ENCODE data around the gene RIC8A.
"Not testable (repeated sequence)": the region's sequence is repeated elsewhere in the genome, so short reads cannot be mapped to it uniquely, and the experiment has no call there.

RIC8A gene

GRCh38 chr11:207208-207862 is at the start of gene RIC8A, which contains the start of gene BET1L:
Gene RIC8A (plus strand): TSS chr11:207708. CDS start chr11:208855, 1,147 bp downstream.
Gene BET1L (minus strand): TSS chr11:207399. CDS start chr11:207321, 78 bp downstream.
- peaks cover 19 to 44% of the 10 kb centered on the region in 2 donors for H3K4me1 ChIP-seq (ENCODE audit: control insufficient read depth in 1 of 2, insufficient read depth in 2 of 2, low read length in 2 of 2)
- H3K36me3 ChIP-seq (ENCODE audit: control insufficient read depth in 1 of 2, insufficient read depth in 2 of 2, low read length in 2 of 2) = peaks cover 53 to 66% of the 10 kb centered on the region in 2 donors
- H3K4me3 ChIP-seq (ENCODE audit: low read depth in 1 of 2, low read length in 2 of 2) = peak within 1 kb of the TSS; percentile 85 to 93
- no peaks in the 10 kb centered on the region for H3K27me3 ChIP-seq (ENCODE audit: low read depth, low read length)
- peak within 1 kb of the TSS; percentile 99 for H3K27ac ChIP-seq (ENCODE audit: low read length)
- H3K9me3 ChIP-seq (ENCODE audit: control insufficient read depth in 1 of 2, low read length in 2 of 2) = no peaks in the 10 kb centered on the region

GRCh38 chr11:180242-180641 is 27.3 kb upstream of the RIC8A start:
- H3K9me3 ChIP-seq (ENCODE audit: control insufficient read depth in 1 of 2, low read length in 2 of 2); H3K4me3 ChIP-seq (ENCODE audit: low read depth in 1 of 2, low read length in 2 of 2); H3K27ac ChIP-seq (ENCODE audit: low read length); H3K4me1 ChIP-seq (ENCODE audit: control insufficient read depth in 1 of 2, insufficient read depth in 2 of 2, low read length in 2 of 2); H3K27me3 ChIP-seq (ENCODE audit: low read depth, low read length); H3K36me3 ChIP-seq (ENCODE audit: control insufficient read depth in 1 of 2, insufficient read depth in 2 of 2, low read length in 2 of 2): not testable (repeated sequence)

GRCh38 chr11:189200-189783 is 18.2 kb upstream of the RIC8A start:
- H3K36me3 ChIP-seq (ENCODE audit: control insufficient read depth in 1 of 2, insufficient read depth in 2 of 2, low read length in 2 of 2); H3K9me3 ChIP-seq (ENCODE audit: control insufficient read depth in 1 of 2, low read length in 2 of 2); H3K27ac ChIP-seq (ENCODE audit: low read length); H3K4me1 ChIP-seq (ENCODE audit: control insufficient read depth in 1 of 2, insufficient read depth in 2 of 2, low read length in 2 of 2); H3K27me3 ChIP-seq (ENCODE audit: low read depth, low read length); H3K4me3 ChIP-seq (ENCODE audit: low read depth in 1 of 2, low read length in 2 of 2): not testable (repeated sequence)

- H3K36me3 ChIP-seq (ENCODE audit: control insufficient read depth in 1 of 2, insufficient read depth in 2 of 2, low read length in 2 of 2); H3K9me3 ChIP-seq (ENCODE audit: control insufficient read depth in 1 of 2, low read length in 2 of 2); H3K27ac ChIP-seq (ENCODE audit: low read length); H3K27me3 ChIP-seq (ENCODE audit: low read depth, low read length); H3K4me3 ChIP-seq (ENCODE audit: low read depth in 1 of 2, low read length in 2 of 2); H3K4me1 ChIP-seq (ENCODE audit: control insufficient read depth in 1 of 2, insufficient read depth in 2 of 2, low read length in 2 of 2): not testable (repeated sequence)
Observed at GRCh38 chr11:189843-190311, 17.6 kb upstream of the RIC8A start.

- H3K27ac ChIP-seq (ENCODE audit: low read length); H3K4me1 ChIP-seq (ENCODE audit: control insufficient read depth in 1 of 2, insufficient read depth in 2 of 2, low read length in 2 of 2); H3K9me3 ChIP-seq (ENCODE audit: control insufficient read depth in 1 of 2, low read length in 2 of 2); H3K4me3 ChIP-seq (ENCODE audit: low read depth in 1 of 2, low read length in 2 of 2); H3K36me3 ChIP-seq (ENCODE audit: control insufficient read depth in 1 of 2, insufficient read depth in 2 of 2, low read length in 2 of 2); H3K27me3 ChIP-seq (ENCODE audit: low read depth, low read length): not testable (repeated sequence)
Observed at GRCh38 chr11:190546-190945, 17.0 kb upstream of the RIC8A start.

- not testable (repeated sequence) for H3K4me3 ChIP-seq (ENCODE audit: low read depth in 1 of 2, low read length in 2 of 2); H3K27ac ChIP-seq (ENCODE audit: low read length); H3K36me3 ChIP-seq (ENCODE audit: control insufficient read depth in 1 of 2, insufficient read depth in 2 of 2, low read length in 2 of 2); H3K9me3 ChIP-seq (ENCODE audit: control insufficient read depth in 1 of 2, low read length in 2 of 2); H3K27me3 ChIP-seq (ENCODE audit: low read depth, low read length); H3K4me1 ChIP-seq (ENCODE audit: control insufficient read depth in 1 of 2, insufficient read depth in 2 of 2, low read length in 2 of 2)
Observed at GRCh38 chr11:191490-192478, 15.7 kb upstream of the RIC8A start.

- not testable (repeated sequence) for H3K4me1 ChIP-seq (ENCODE audit: control insufficient read depth in 1 of 2, insufficient read depth in 2 of 2, low read length in 2 of 2); H3K9me3 ChIP-seq (ENCODE audit: control insufficient read depth in 1 of 2, low read length in 2 of 2); H3K27ac ChIP-seq (ENCODE audit: low read length); H3K4me3 ChIP-seq (ENCODE audit: low read depth in 1 of 2, low read length in 2 of 2); H3K27me3 ChIP-seq (ENCODE audit: low read depth, low read length); H3K36me3 ChIP-seq (ENCODE audit: control insufficient read depth in 1 of 2, insufficient read depth in 2 of 2, low read length in 2 of 2)
Observed at GRCh38 chr11:192674-193128, 14.8 kb upstream of the RIC8A start, which contains the start of gene SCGB1C1. Gene SCGB1C1 (plus strand): TSS chr11:193078. CDS start chr11:193100, 22 bp downstream.

GRCh38 chr11:193481-193880 is 14.0 kb upstream of the RIC8A start:
- not testable (repeated sequence) for H3K9me3 ChIP-seq (ENCODE audit: control insufficient read depth in 1 of 2, low read length in 2 of 2); H3K27ac ChIP-seq (ENCODE audit: low read length); H3K27me3 ChIP-seq (ENCODE audit: low read depth, low read length); H3K36me3 ChIP-seq (ENCODE audit: control insufficient read depth in 1 of 2, insufficient read depth in 2 of 2, low read length in 2 of 2); H3K4me1 ChIP-seq (ENCODE audit: control insufficient read depth in 1 of 2, insufficient read depth in 2 of 2, low read length in 2 of 2); H3K4me3 ChIP-seq (ENCODE audit: low read depth in 1 of 2, low read length in 2 of 2)

GRCh38 chr11:196786-197731 is 10.4 kb upstream of the RIC8A start:
- Histone ChIP-seq H3K27me3 (ENCODE audit: low read depth, low read length) (no peaks in the 10 kb centered on the region), H3K36me3 (ENCODE audit: control insufficient read depth in 1 of 2, insufficient read depth in 2 of 2, low read length in 2 of 2) (peaks cover 0 to 7% of the 10 kb centered on the region in 2 donors), H3K4me1 (ENCODE audit: control insufficient read depth in 1 of 2, insufficient read depth in 2 of 2, low read length in 2 of 2) (no peaks in the 10 kb centered on the region), H3K9me3 (ENCODE audit: control insufficient read depth in 1 of 2, low read length in 2 of 2) (no peaks in the 10 kb centered on the region), H3K27ac (ENCODE audit: low read length) (no peak overlapping the region), H3K4me3 (ENCODE audit: low read depth in 1 of 2, low read length in 2 of 2) (no peak overlapping the region)

GRCh38 chr11:197741-198235 is 9.7 kb upstream of the RIC8A start:
- Histone ChIP-seq H3K27me3 (ENCODE audit: low read depth, low read length) (no peaks in the 10 kb centered on the region), H3K4me1 (ENCODE audit: control insufficient read depth in 1 of 2, insufficient read depth in 2 of 2, low read length in 2 of 2) (no peaks in the 10 kb centered on the region), H3K9me3 (ENCODE audit: control insufficient read depth in 1 of 2, low read length in 2 of 2) (no peaks in the 10 kb centered on the region), H3K27ac (ENCODE audit: low read length) (no peak overlapping the region), H3K36me3 (ENCODE audit: control insufficient read depth in 1 of 2, insufficient read depth in 2 of 2, low read length in 2 of 2) (peaks cover under 1 to 12% of the 10 kb centered on the region in 2 donors), H3K4me3 (ENCODE audit: low read depth in 1 of 2, low read length in 2 of 2) (no peak overlapping the region)

Data from muscle layer of duodenum (tissue), 2 donors.